ENCODE data around the gene PTBP3. TPM values are rescaled to one million over a fixed set of nuclear protein-coding genes. Genes with fewer than 3 reads are reported as not detected.
A peak's percentile ranks its signal among the peaks of the same experiment; 100 is the strongest.

The PTBP3 gene
- total and polyA plus RNA-seq, 2 of the 13 experiments (the other 11 are each of a cell fraction or from before 2014, with no cell fraction given): 52.8 to 61.1 TPM

DNA sequence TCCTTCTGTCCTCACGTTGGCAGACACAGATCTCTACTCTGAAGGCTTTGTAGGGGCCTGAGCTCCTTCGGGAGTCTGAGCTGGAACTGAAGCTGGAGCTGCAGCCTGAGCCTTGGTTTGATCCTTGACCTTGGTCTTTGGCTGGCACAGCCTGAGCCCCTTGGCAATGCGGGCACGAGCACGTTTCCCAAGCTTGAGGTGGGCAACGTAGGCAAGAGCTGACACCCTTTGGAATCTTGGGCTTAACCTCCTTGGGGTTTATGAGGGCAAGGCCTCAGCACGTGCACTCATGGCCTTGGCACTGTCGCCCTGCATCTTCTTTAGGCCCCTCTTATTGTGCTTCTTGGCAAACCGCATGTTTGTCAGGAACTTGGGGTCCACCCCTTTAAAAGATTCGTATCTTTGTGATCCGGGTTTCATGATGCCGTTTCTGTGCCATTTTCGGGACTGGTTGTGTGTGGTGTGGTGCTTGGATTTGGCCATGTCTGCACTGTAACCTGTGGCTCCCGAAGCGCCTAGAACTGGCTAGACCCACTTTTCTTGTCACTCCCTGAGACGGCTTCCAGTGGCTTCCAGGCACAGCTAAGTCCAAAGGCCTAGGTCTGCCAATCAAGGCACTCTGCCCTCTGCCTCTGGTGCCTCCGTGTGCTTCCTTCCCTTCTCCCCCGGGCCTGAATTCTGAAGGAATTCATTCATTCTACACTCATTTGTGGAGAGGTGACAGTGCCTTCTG lies 159.8 kb downstream of the PTBP3 start (continued):
- 0 out of 2 replicates have a peak, but pooled peaks have one; percentile 4 for TF ChIP-seq ZSCAN31 (CRISPR knock-in tag; IDR thresholded peaks at IDR 0.05; ENCODE audit: low read depth)

DNA sequence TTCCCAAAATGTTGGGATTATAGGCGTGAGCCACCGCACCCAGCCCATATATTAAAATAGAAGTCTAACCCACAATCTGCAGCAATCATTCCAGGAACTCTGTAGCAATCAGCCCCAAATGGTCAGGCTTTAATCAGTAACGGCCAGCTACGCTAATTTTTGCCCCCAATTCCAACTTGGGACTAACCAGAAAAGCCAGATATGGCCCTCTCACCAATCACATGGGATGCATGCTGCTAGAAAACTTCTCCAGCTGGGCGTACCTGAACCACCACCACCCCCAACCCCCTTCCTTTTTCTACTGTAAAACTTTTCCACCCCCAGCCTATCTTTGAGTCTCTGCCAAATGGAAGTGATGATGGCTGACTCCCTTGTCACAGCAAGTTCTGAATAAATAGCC lies 162.5 kb downstream of the PTBP3 start:
- Histone ChIP-seq H3K27me3 (ENCODE audit: control insufficient read depth in 1 of 2, insufficient read depth in 2 of 2, low read length in 2 of 2) (no peaks in the 10 kb centered on the region; a peak in 1 of 5 replicates), H3K27ac (ENCODE audit: extremely low read length, insufficient read depth, low read length) (no peak overlapping the region), H3K9ac (ENCODE audit: insufficient read depth, low read depth, low read length) (no peak overlapping the region), H3K9me3 (ENCODE audit: low read length) (no peaks in the 10 kb centered on the region), H3K4me1 (ENCODE audit: insufficient read depth, low read length) (peaks cover 81% of the 10 kb centered on the region), H2AFZ (ENCODE audit: low read length) (no peak overlapping the region), H3K36me3 (replicated peaks in 1 of 2; ENCODE audit: control insufficient read depth in 1 of 2, insufficient read depth in 2 of 2, low read length in 2 of 2) (0 out of 5 replicates have a peak, but pooled peaks cover 0 to 6% of the 10 kb centered on the region in 2 experiments), H4K20me1 (ENCODE audit: insufficient read depth, low read length) (no peaks in the 10 kb centered on the region), H3K4me2 (ENCODE audit: low read depth, low read length) (no peak overlapping the region), H3K4me3 (replicated peaks in 1 of 3; ENCODE audit: insufficient read depth in 1 of 3, low read depth in 2 of 3, low read length in 3 of 3) (no peak overlapping the region), H3K79me2 (ENCODE audit: insufficient read depth, low read length) (peaks cover 63% of the 10 kb centered on the region)
- TF ChIP-seq RXRB (CRISPR knock-in tag; IDR thresholded peaks at IDR 0.05; ENCODE audit: borderline replicate concordance) (no peak), ISL2 (CRISPR knock-in tag; IDR thresholded peaks at IDR 0.05) (no peak), ZC3H4 (CRISPR knock-in tag; IDR thresholded peaks at IDR 0.05; ENCODE audit: borderline replicate concordance) (no peak), HOMEZ (CRISPR knock-in tag; IDR thresholded peaks at IDR 0.05; ENCODE audit: low read depth) (no peak), GFI1 (CRISPR knock-in tag; IDR thresholded peaks at IDR 0.05; ENCODE audit: borderline replicate concordance) (no peak), RCOR2 (CRISPR knock-in tag; IDR thresholded peaks at IDR 0.05) (no peak), SIX4 (CRISPR knock-in tag; IDR thresholded peaks at IDR 0.05) (no peak), NFE2 (CRISPR knock-in tag; IDR thresholded peaks at IDR 0.05) (no peak), MBNL3 (CRISPR knock-in tag; conservative IDR thresholded peaks at IDR 0.05) (no peak), POLR2AphosphoS2 (IDR thresholded peaks at IDR 0.05; ENCODE audit: low read depth, low read length) (no peak), ZFP36L1 (CRISPR knock-in tag; IDR thresholded peaks at IDR 0.05) (no peak)
- in situ Hi-C loops (cut with HindIII; ENCODE audit: extremely low pct_ligation_motif_present, low pct_unique_long_range_greater_than_20kb) (no loop called here), intact Hi-C loops (cut with micrococcal nuclease; ENCODE audit: unreplicated experiment) (no loop called here)
- ATAC-seq: no peak
- WGBS (ENCODE audit: low lambda C conversion rate): 97% methylated on average over 5 of the region's 5 CpGs
- no peak for FAIRE-seq
- DNase-seq (ENCODE audit: low spot score): no peak
- ChIA-PET POLR2A (no interaction called here), CTCF (ENCODE audit: low intra/inter-chr PET ratio, low total read pairs) (no interaction called here)
- BruUV-seq (replicated peaks): no TSS peak
